Keratinocyte (primary cell): Measurements from ENCODE around the gene FARP2.

Experiments
- EZH2 ChIP-seq: IDR thresholded peaks from one replicate; pipeline ENCODE4 v1.6.1; 2012; ENCODE audit warnings: inconsistent platforms, mild to moderate bottlenecking, low read length, moderate library complexity
- TF ChIP-seq, protein P1 (sequence below), 3 experiments: IDR thresholded peaks in 1 of 3; conservative IDR thresholded peaks in 1 of 3; optimal IDR thresholded peaks in 1 of 3; 2 replicates in 2 of 3; 3 replicates in 1 of 3; pipeline versions ENCODE3 to v1.5.1; 2011; ENCODE audit warnings: low read length in 3 of 3, mild to moderate bottlenecking in 3 of 3, moderate library complexity in 2 of 3, control low read depth in 1 of 3, inconsistent platforms in 1 of 3; ENCODE audit not compliant: insufficient read depth in 2 of 3; ENCODE audit errors: extremely low read depth in 1 of 3

- no peak for TF ChIP-seq EZH2
- TF ChIP-seq, protein P1, sequence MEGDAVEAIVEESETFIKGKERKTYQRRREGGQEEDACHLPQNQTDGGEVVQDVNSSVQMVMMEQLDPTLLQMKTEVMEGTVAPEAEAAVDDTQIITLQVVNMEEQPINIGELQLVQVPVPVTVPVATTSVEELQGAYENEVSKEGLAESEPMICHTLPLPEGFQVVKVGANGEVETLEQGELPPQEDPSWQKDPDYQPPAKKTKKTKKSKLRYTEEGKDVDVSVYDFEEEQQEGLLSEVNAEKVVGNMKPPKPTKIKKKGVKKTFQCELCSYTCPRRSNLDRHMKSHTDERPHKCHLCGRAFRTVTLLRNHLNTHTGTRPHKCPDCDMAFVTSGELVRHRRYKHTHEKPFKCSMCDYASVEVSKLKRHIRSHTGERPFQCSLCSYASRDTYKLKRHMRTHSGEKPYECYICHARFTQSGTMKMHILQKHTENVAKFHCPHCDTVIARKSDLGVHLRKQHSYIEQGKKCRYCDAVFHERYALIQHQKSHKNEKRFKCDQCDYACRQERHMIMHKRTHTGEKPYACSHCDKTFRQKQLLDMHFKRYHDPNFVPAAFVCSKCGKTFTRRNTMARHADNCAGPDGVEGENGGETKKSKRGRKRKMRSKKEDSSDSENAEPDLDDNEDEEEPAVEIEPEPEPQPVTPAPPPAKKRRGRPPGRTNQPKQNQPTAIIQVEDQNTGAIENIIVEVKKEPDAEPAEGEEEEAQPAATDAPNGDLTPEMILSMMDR (optimal IDR thresholded peaks at IDR 0.05 in 1 of 3, IDR thresholded peaks at IDR 0.05 in 1 of 3, conservative IDR thresholded peaks at IDR 0.05 in 1 of 3; ENCODE audit: extremely low read depth in 1 of 3, insufficient read depth in 2 of 3, low read length in 3 of 3): no peak
These were observed 52.8 kb downstream of the FARP2 start for GRCh38 chr2:241408849-241409248.
